Keratinocyte (primary cell): Measurements from ENCODE around the gene PPOX. TPM values are rescaled to one million over a fixed set of nuclear protein-coding genes. Genes with fewer than 3 reads are reported as not detected.

Experiments used
- DNase-seq: peaks from one replicate; pipeline ENCODE4 v3.0.0-alpha.2; 2011; ENCODE audit warnings: low read depth, missing footprints, low spot score
- FAIRE-seq: peaks from 2 replicates; lab custom pipeline; 2011; peaks lifted over from hg19 to GRCh38; lab: Jason Lieb, UNC
- H2AFZ ChIP-seq: 2 replicates; pipeline ENCODE4 v1.6.0; 2012; ENCODE audit warnings: low read length, control low read depth, inconsistent platforms; ENCODE audit not compliant: control insufficient read depth
- H3K27ac ChIP-seq: 2 replicates; pipeline ENCODE4 v1.5.1; 2011; ENCODE audit warnings: low read length; ENCODE audit not compliant: control insufficient read depth, insufficient read depth
- H3K27me3 ChIP-seq: 3 replicates; pipeline ENCODE4 v1.6.0; 2011; ENCODE audit warnings: low read length; ENCODE audit not compliant: control insufficient read depth, insufficient read depth; ENCODE audit errors: extremely low read depth
- H3K36me3 ChIP-seq, 2 experiments: 2 replicates in 1 of 2; 3 replicates in 1 of 2; pipeline ENCODE4 v1.5.1; 2011; ENCODE audit warnings: low read length in 2 of 2, mild to moderate bottlenecking in 1 of 2; ENCODE audit not compliant: control insufficient read depth in 2 of 2, insufficient read depth in 2 of 2; ENCODE audit errors: extremely low read depth in 1 of 2
- H3K4me1 ChIP-seq: 3 replicates; pipeline ENCODE4 v1.5.1; 2011; ENCODE audit warnings: low read length; ENCODE audit not compliant: control insufficient read depth, insufficient read depth; ENCODE audit errors: extremely low read depth
- H3K4me2 ChIP-seq: 3 replicates; pipeline ENCODE4 v1.6.0; 2011; ENCODE audit warnings: low read depth, low read length; ENCODE audit not compliant: control insufficient read depth, insufficient read depth; ENCODE audit errors: extremely low read depth
- H3K4me3 ChIP-seq, 3 experiments: fragments of 200-600 bp in 1 of 3; sonication (generic) in 1 of 3; 2 replicates in 2 of 3; 3 replicates in 1 of 3; pipeline ENCODE4 v1.5.1; 2011 to 2016; ENCODE audit warnings: low read length in 3 of 3, mild to moderate bottlenecking in 3 of 3, control low read depth in 2 of 3, inconsistent platforms in 1 of 3, low read depth in 1 of 3, mixed read lengths in 1 of 3, mixed run types in 1 of 3, moderate library complexity in 1 of 3; ENCODE audit not compliant: control insufficient read depth in 2 of 3, insufficient read depth in 2 of 3; ENCODE audit errors: extremely low read depth in 1 of 3
- H3K79me2 ChIP-seq: 2 replicates; pipeline ENCODE4 v1.6.0; 2012; ENCODE audit warnings: low read length; ENCODE audit not compliant: control insufficient read depth, insufficient read depth
- H3K9ac ChIP-seq: 3 replicates; pipeline ENCODE4 v1.6.0; 2011; ENCODE audit warnings: low read length; ENCODE audit not compliant: control insufficient read depth, insufficient read depth; ENCODE audit errors: extremely low read depth
- H3K9me1 ChIP-seq: 3 replicates; pipeline ENCODE4 v1.6.0; 2011; ENCODE audit warnings: low read length; ENCODE audit not compliant: control insufficient read depth, insufficient read depth; ENCODE audit errors: extremely low read depth
- H3K9me3 ChIP-seq: 2 replicates; pipeline ENCODE4 v1.5.1; 2012; ENCODE audit warnings: low read depth, low read length; ENCODE audit not compliant: control insufficient read depth
- H4K20me1 ChIP-seq: 3 replicates; pipeline ENCODE4 v1.6.0; 2011; ENCODE audit warnings: low read length; ENCODE audit not compliant: control insufficient read depth, insufficient read depth; ENCODE audit errors: extremely low read depth
- CTCF ChIP-seq, 3 experiments: IDR thresholded peaks in 1 of 3; conservative IDR thresholded peaks in 1 of 3; optimal IDR thresholded peaks in 1 of 3; 2 replicates in 2 of 3; 3 replicates in 1 of 3; pipeline versions ENCODE3 to v1.5.1; 2011; ENCODE audit warnings: low read length in 3 of 3, mild to moderate bottlenecking in 3 of 3, moderate library complexity in 2 of 3, control low read depth in 1 of 3, inconsistent platforms in 1 of 3; ENCODE audit not compliant: insufficient read depth in 2 of 3; ENCODE audit errors: extremely low read depth in 1 of 3
- EZH2 ChIP-seq: IDR thresholded peaks from one replicate; pipeline ENCODE4 v1.6.1; 2012; ENCODE audit warnings: inconsistent platforms, mild to moderate bottlenecking, low read length, moderate library complexity
- dilution Hi-C: fragments of 300-500 bp; cut with MboI; formaldehyde crosslinking; loops from one replicate; pipeline ENCODE4 v1.7.0; 2020; ENCODE audit warnings: low sequenced_read_pairs; ENCODE audit not compliant: extremely low pct_ligation_motif_present
- polyA plus RNA-seq, 5 experiments: library from polyadenylated mRNA; depleted of rRNA in 3 of 5; stranded (reverse) in 3 of 5; stranded (forward) in 1 of 5; unstranded in 1 of 5; fragments of >200 nt; gene quantifications; 1 replicate in 1 of 5; 2 replicates in 3 of 5; 3 replicates in 1 of 5; pipeline versions ENCODE4 v1.2.1 to v1.2.3, GENCODE V29; 2011 to 2012; ENCODE audit warnings: missing spikeins in 2 of 5, low read depth in 1 of 5, low replicate concordance in 1 of 5

PPOX gene
- polyA plus RNA-seq, 1 donor (not counting 4 experiments of a cell fraction or from before 2014, with no cell fraction given): 17.1 TPM

- H2AFZ ChIP-seq: no peak overlapping the region
- dilution Hi-C loops: no loop called here
- H3K27ac ChIP-seq: no peak overlapping the region
- DNase-seq (no peak), FAIRE-seq (no peak)
- no peak overlapping the region for H3K4me3 ChIP-seq
- no peaks in the 10 kb centered on the region for H3K9me1 ChIP-seq
- H3K4me2 ChIP-seq: no peak overlapping the region
- H3K79me2 ChIP-seq: no peaks in the 10 kb centered on the region
- no peaks in the 10 kb centered on the region for H3K4me1 ChIP-seq
- H3K9ac ChIP-seq: no peak overlapping the region
- TF ChIP-seq CTCF (optimal IDR thresholded peaks at IDR 0.05 in 1 of 3, IDR thresholded peaks at IDR 0.05 in 1 of 3, conservative IDR thresholded peaks at IDR 0.05 in 1 of 3; ENCODE audit: extremely low read depth in 1 of 3, insufficient read depth in 2 of 3, low read length in 3 of 3) (no peak), EZH2 (no peak)
- H4K20me1 ChIP-seq: no peaks in the 10 kb centered on the region
- no peaks in the 10 kb centered on the region for H3K9me3 ChIP-seq
- H3K27me3 ChIP-seq: no peaks in the 10 kb centered on the region
- H3K36me3 ChIP-seq: peaks cover 4 to 14% of the 10 kb centered on the region in 2 experiments
These were observed 50.9 kb downstream of the PPOX start for GRCh38 chr1:161216945-161217712.

GRCh38 chr1:161217831-161218230, 51.6 kb downstream of the PPOX start:
- Histone ChIP-seq H2AFZ (no peak overlapping the region), H3K9ac (no peak overlapping the region)

More at GRCh38 chr1:161217831-161218230, 51.6 kb downstream of the PPOX start:
- Histone ChIP-seq H3K36me3 (peaks cover 0 to 14% of the 10 kb centered on the region in 2 experiments), H3K4me1 (no peaks in the 10 kb centered on the region), H3K9me1 (no peaks in the 10 kb centered on the region), H3K9me3 (no peaks in the 10 kb centered on the region), H3K4me2 (no peak overlapping the region), H3K4me3 (no peak overlapping the region), H3K79me2 (no peaks in the 10 kb centered on the region), H3K27ac (no peak overlapping the region), H3K27me3 (no peaks in the 10 kb centered on the region), H4K20me1 (no peaks in the 10 kb centered on the region)
- FAIRE-seq: no peak
- TF ChIP-seq EZH2 (no peak), CTCF (optimal IDR thresholded peaks at IDR 0.05 in 1 of 3, IDR thresholded peaks at IDR 0.05 in 1 of 3, conservative IDR thresholded peaks at IDR 0.05 in 1 of 3; ENCODE audit: extremely low read depth in 1 of 3, insufficient read depth in 2 of 3, low read length in 3 of 3) (no peak)
- DNase-seq: no peak
- dilution Hi-C loops: no loop called here
